NCI-H1105 (cell line): ENCODE data around the gene LCORL.
"Not testable (repeated sequence)": the region's sequence is repeated elsewhere in the genome, so short reads cannot be mapped to it uniquely, and the experiment has no call there.

ENCODE experiments used
- DNase-seq: peaks from one replicate; lab custom pipeline; 2025; lab: John Stamatoyannopoulos, UW

Gene LCORL

GRCh38 chr4:17851959-17852358 lies 169.6 kb downstream of the LCORL start:
- DNase-seq = no peak

- DNase-seq = not testable (repeated sequence)
Measured at GRCh38 chr4:17850295-17850694, 171.3 kb downstream of the LCORL start.

DNA sequence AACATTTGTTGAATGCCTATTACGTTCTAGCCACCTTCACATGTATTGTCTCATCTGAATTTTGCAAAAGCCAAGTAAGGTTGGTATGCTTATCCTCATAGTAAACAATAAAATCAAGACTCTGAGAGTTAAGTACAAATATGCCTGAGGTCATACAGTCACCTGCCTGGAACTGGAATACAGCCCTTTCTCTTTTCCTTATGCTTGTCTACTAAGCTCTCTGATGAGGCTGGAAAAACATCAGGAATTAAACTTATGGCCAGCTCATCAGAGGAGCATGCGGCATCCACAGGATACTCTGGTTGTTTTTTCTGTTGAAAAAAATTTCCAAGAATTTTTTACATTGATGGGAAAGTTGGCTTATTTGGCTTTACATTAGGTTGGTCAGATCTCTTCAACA lies 175.3 kb downstream of the LCORL start:
- no peak for DNase-seq

DNA sequence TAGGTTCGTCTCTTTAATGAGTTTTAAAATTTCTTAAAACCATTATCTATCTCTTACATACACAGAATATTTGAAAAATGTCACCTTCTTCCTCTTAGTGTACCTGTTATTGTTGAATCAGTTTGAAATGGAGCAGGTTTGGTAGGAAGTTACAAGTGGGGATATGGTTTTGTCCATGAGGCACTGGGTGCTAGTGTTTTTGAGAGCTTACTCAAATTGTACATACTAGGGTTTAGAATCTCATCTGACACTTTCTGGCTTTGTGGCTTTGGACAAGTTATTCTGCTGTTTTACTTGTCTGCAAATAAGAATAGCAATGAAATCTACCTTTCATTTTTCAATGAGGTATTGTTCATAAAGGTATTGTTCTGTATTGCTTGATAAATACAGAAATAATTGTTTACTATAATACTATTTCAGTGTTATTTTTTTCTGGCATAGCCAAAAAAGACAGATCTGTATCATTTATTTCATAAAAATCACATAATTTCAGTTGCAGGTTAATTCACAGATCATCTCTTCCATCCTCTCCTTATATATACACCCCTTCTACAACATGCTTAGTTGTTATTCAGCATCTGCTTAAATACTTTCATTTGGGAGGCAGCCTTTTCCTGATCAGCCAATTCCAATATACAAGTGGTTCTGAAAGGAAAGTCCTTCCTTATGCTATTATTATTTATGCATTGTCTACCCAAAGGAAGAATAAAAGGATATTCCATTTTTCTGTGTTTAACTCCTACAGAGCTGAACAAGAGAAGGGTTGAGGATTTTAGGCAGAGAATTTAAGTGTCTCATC lies 197.5 kb downstream of the LCORL start:
- no peak for DNase-seq

- no peak for DNase-seq
Measured at GRCh38 chr4:17817027-17817426, 204.5 kb downstream of the LCORL start.

GRCh38 chr4:17816142-17816541 lies 205.4 kb downstream of the LCORL start:
- no peak for DNase-seq

- no peak for DNase-seq
Measured at GRCh38 chr4:17814140-17814539, 207.4 kb downstream of the LCORL start.

GRCh38 chr4:17812801-17813200 lies 208.8 kb downstream of the LCORL start:
- no peak for DNase-seq

GRCh38 chr4:17812125-17812524 lies 209.4 kb downstream of the LCORL start:
- DNase-seq = no peak

DNA sequence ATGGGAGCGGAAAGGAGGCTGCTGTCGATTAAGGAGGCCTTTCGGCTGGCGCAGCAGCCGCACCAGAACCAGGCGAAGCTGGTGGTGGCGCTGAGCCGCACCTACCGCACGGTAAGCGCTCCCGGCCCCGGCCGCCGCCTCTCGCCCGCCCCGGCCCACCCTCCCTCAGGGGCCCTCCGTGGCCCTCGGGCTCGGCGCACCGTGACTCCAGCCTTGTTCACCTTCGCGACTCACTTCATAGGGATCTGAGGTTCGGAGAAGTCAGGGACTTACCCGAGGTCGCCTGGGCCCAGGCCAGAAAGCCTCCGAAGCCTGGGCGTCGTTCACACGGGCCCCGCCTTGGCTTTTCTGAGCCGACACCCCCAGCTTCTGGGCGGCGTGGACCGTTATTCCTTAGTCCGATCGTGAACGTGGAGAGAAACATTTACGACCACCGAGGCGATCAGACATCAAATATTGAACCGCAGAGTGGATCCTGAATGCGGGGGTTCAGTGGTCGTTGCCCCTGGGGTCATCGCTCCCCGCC lies 210.4 kb downstream of the LCORL start:
- DNase-seq = no peak

DNA sequence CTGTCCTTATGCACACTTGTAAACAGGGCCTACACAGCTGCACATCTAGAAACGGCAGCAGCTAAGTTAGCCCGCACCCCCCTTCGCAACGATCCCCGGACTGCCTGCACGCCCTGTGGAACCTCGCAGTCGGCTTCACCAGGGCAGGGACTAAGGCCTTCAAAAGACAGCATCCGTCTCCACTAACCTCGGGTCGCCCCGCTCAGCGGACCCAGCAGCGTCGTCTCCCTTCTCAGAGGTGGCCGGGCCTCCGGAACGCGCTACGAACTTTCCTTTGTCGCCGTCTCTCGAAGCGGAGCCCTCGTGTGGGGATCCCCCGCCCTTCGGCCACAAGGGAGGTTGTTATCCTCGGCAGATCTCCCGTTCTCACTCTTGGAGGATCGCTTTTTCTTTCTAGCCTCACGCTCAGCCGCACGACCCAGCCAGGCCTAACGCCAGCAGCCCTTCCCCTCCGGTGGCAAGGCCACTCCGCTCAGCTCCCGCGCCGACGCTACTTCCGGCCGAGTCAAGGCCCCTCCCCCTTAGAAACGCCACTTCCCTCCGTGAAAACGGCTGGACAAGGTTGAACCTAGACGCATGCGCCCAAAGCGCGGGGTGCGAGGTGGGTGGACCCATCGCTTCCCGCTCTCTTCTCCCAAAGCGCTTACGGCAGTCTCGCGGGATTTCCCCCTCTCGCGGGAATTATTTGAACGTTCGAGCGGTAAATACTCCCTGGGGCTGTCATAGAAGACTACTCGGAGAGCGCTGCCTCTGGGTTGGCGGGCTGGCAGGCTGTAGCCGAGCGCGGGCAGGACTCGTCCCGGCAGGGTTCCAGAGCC lies 211.1 kb downstream of the LCORL start, which contains the start of the genes DCAF16 and NCAPG:
DCAF16 (minus strand) TSS at position 498 of the 818 bp plus-strand sequence. CDS start 6,616 bp downstream, outside the sequence.
NCAPG (plus strand) TSS at position 720 of the 818 bp plus-strand sequence. CDS start 99 bp downstream, outside the sequence.
- DNase-seq = peak; percentile 95

DNA sequence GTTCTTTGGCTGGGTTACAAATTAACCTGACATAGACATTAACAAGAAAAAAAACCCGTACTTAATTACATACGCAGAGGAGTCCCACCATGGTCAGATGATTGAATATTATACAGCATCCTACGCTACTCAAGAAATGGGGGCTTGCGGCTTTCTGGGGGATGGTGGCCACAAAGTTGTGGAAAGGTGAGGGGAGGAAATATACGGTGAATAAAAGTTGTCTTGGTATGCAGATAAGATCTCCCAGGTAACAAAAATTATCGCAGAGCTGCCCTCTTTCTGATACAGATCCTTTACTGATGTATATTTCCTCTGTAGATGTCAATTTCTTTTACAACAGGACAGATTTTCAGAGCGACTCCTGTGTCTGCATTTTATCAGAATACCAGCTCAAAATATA lies 211.9 kb downstream of the LCORL start:
- DNase-seq = no peak

DNA sequence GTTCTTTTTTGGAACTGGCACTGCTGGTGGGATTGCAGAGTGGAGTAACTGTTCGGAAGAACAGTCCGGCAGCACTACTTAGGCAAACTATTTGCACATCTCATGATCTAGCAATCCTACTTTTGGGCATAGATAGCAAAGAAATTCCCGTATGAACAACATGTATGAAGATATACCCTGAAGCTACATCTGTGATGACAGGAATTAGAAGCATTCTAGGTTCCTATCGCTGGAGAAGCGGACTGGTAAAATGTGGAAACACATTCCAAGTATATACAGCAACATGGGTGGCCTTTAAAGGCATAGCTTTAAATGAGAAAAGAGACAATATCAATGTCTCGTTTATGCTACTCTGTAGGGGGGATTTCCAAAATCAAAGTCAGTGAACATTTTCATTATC lies 214.1 kb downstream of the LCORL start:
- no peak for DNase-seq

GRCh38 chr4:17805580-17806155 lies 215.9 kb downstream of the LCORL start:
- DNase-seq = no peak

- DNase-seq = no peak
Measured at GRCh38 chr4:17797808-17798207, 223.7 kb downstream of the LCORL start.

- no peak for DNase-seq
Measured at GRCh38 chr4:17794730-17795129, 226.8 kb downstream of the LCORL start.
